ENCODE measurements around the gene CDK8.
"Not testable (repeated sequence)": the region's sequence is repeated elsewhere in the genome, so short reads cannot be mapped to it uniquely, and the experiment has no call there.

CDK8 gene

DNA sequence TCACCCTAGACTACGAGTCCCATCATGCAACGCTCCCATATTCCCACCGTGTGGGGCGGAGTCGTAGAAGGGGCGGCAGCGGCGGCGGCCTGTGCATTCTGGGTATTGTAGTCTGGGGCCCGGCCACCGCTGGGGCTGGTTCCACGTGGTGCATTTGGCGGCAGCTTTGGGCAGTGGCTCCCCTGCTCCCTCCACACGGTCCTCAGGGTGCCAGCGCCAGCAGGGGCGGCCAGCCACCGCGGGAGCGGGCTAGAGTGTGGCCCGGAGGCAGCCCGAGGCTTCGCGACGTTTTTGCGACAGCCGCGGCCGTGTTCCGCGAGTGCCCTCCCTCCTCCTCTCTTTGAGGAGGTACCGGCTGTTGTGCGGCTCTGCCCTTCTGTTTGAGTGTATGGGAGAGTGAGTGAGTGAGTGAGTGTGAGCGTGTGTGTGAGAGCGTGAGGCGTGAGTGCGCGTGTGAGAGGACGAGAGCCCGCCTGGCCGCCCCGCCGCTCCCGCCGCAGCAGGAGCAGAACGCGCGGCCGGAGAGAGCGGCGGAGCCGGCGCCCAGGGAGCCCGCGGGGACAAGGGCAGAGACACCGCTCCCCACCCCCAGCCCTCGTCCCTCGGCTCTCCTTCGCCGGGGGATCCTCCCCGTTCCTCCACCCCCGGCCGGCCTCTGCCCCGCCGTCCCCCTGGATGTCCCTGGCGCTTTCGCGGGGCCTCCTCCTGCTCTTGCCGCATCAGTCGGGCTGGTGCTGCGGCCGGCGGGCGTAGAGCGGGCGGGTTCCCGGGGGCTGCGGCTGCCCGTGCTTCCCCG, at the start of gene CDK8:
TSS of gene CDK8 (plus strand) at position 343 of the 796 bp plus-strand sequence. CDS start 513 bp downstream, outside the sequence.
- FAIRE-seq = no peak

- no peak for FAIRE-seq
These were observed 45.6 kb upstream of the CDK8 start for GRCh38 chr13:26208287-26208686.

GRCh38 chr13:26213345-26213744, 40.6 kb upstream of the CDK8 start:
- peak; percentile 38 for FAIRE-seq

GRCh38 chr13:26213982-26214381, 39.9 kb upstream of the CDK8 start:
- no peak for FAIRE-seq

GRCh38 chr13:26216042-26216441, 37.9 kb upstream of the CDK8 start:
- no peak for FAIRE-seq

DNA sequence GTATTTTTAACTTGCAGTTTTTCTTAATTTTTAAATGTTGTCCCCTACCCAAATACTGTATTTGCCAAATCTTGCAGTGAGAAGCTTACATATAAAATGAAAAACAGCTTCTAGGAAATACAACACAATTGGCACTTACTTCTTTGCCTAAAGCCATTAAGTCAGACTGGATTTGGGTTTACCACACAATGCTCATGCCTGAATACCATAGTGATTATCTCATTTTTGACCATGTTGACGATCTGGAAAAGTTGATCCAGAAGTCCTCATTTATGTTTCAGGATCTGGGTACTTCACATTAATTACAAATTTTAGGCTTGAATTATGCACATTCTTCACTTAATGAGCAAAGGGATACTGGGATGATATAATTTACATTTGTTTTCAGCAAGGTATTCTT, 34.2 kb upstream of the CDK8 start:
- FAIRE-seq = no peak

GRCh38 chr13:26220575-26220974, 33.4 kb upstream of the CDK8 start:
- no peak for FAIRE-seq

- FAIRE-seq = no peak
These were observed 32.6 kb upstream of the CDK8 start for GRCh38 chr13:26221399-26221720.

- peak; percentile 83 for FAIRE-seq
These were observed 32.0 kb upstream of the CDK8 start, which contains the start of gene RNF6 for GRCh38 chr13:26221721-26222519. Gene RNF6, minus strand, starts transcription at chr13:26222314. Its CDS starts 2,665 bp downstream, at chr13:26219649.

DNA sequence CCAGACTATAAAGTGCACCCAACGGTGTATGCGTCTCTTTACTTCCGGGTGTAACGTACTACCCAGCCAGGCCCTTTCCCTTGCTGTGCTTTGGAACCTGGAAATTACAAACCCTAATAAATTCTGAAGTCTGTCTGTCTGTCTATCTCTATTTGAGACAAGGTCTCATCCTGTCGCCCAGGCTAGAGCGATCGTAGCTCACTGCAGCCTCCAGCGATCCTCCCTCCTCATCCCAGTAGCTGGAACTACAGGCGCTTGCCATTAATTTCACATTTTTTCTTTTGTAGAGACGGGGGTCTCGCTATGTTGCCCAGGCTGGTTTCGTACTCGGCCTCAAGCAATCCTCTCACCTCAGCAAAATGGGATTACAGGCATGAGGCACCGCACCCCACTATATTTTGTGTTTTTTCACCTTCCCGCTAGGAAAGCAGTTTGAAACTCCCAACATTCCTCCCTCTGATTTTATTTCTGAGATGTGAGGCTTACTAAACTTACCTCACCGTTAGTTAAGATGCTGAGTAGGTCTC, 31.3 kb upstream of the CDK8 start:
- no peak for FAIRE-seq

DNA sequence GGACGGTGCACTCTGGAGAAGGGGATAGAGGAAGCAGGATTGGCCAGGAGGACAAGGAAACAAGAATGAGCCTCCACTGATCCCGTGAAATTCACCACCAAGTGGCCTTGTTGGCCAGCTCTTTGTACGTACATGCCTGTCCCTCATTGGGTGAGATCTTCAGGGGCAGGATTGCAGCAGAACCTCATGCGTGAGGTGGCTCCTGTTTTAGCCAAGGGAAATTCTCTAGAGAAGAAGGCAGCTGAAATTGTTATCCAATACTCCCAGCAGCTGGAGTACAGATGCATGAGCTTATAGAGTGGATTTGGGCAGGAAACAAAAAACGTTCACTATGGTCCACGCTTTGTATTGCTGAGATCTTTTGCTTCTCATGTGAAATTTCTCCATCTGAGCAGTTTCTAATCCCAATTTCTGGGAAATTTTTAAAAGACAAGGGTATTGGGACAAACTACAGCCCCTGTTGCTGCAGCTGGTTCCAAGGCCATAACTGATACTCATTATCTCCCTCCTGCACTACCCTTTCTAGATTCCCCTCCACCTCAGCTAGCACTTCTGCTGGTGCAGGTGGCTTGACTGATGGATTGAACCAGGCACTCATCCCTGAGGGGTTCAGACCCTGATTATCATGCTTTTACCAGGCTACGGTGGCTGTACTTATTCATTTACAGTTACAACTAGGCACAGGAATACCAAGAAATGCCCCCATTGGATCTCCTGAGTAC, 27.9 kb upstream of the CDK8 start:
- no peak for FAIRE-seq

DNA sequence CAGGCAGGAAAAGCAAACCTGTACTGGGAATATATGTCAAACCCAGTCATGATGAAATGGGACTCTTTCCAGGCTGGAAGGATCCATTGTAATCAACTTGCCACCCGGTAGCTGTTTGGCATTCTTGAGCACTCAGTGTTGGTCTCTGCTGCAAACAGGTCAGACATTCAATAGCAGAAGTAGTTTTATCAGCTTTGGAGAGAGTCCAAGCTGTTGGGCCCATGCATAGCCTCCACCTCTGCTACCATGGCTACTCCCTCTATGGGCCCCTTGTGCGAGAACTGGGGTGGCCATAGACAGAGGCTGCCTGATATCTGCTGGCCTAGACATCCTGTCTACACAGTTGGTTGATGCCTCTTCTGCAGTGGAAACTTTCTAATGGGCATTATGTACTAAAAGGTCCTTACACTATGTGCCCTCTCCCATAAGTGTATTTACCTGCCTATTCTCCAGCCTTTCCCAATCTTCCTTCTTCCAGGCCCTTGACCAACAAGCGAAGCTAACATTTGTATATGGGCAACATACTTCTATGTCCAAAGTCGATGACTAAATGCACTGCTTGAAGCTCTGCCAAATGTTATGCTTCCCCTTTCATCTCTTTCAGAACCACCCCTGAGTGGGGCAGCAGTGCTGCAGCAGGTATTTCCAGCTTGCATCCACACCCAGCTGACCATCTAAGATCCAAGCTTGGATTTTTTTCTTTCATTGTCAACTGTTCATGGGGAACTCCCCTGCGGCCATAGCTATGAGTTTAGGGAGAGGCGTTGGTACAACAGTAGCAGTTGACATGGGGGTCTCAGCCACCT, 26.6 kb upstream of the CDK8 start:
- no peak for FAIRE-seq

GRCh38 chr13:26228096-26228495, 25.8 kb upstream of the CDK8 start:
- FAIRE-seq = no peak

GRCh38 chr13:26229080-26229615, 24.8 kb upstream of the CDK8 start:
- no peak for FAIRE-seq

GRCh38 chr13:26230703-26231102, 23.2 kb upstream of the CDK8 start:
- no peak for FAIRE-seq

- no peak for FAIRE-seq
These were observed 17.6 kb upstream of the CDK8 start for GRCh38 chr13:26236296-26236695.

DNA sequence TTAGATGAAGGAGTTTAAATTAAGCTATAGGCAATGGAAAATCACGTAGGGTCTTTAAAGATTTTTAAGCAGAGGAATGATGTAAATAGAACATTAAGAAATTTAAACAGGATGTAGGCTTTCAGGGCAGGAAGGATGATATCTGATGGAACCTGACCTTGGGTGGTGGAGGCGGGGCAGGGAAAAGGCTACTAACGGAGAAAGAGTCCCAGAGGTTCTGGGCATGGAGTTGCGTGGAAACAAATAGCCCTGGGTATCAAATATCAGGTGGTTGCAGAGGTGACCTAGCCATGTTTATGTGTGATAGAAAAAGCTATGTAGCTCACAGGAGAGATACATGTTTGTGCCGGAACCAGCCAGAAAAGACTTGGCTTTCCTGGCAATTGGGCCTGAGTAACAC, 7.8 kb upstream of the CDK8 start:
- no peak for FAIRE-seq

- no peak for FAIRE-seq
These were observed 6.9 kb upstream of the CDK8 start for GRCh38 chr13:26247011-26247410.

DNA sequence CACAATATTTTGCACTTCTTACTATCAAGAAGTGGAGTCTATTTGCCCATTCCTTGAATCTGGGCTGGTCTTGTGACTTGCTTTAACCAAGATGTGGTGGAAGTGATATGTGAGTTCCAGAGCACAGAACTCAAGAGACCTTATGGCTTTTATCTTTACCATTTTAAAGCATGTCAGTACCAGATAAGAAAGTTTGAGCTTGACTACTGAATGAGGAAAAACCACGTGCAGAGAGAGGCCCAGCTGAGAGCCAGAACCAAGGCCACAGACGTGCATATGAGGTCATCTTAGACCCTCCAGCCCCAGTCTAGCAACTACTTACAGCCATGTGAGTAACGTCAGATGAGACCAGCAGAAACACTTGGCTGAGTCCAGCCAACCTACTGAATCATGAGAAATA, 6.3 kb upstream of the CDK8 start:
- no peak for FAIRE-seq

GRCh38 chr13:26249551-26249950, 4.4 kb upstream of the CDK8 start:
- no peak for FAIRE-seq

DNA sequence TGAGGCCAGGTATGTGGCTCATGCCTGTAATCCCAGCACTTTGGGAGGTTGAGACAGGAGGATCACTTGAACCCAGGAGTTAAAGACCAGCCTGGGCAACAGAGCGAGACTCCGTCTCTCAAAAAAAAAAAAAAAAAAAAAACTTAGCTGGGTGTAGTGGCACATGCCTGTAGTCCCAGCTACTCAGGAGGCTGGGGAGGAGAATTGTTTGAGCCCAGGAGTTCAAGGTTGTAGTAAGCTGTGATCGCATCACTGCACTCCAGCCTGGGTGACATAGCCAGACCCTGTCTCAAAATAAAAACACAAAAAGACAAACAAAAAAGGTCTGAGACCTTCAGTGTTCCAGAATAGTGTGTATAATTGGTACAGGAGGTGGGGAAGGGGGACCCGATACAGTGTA, 1.9 kb upstream of the CDK8 start:
- FAIRE-seq = not testable (repeated sequence)

- FAIRE-seq = no peak
These were observed 605 bp upstream of the CDK8 start for GRCh38 chr13:26253262-26253786.

All from TTC549 (cell line).